Suppressor macrophage treated with lipopolysaccharide for 1 hour (primary cell): ENCODE measurements around the gene SLC6A7.

ENCODE experiments used
- DNase-seq, 3 donors: peaks; one replicate each; pipeline ENCODE4 v3.0.0-alpha.2; 2020 to 2022

The SLC6A7 gene

DNA sequence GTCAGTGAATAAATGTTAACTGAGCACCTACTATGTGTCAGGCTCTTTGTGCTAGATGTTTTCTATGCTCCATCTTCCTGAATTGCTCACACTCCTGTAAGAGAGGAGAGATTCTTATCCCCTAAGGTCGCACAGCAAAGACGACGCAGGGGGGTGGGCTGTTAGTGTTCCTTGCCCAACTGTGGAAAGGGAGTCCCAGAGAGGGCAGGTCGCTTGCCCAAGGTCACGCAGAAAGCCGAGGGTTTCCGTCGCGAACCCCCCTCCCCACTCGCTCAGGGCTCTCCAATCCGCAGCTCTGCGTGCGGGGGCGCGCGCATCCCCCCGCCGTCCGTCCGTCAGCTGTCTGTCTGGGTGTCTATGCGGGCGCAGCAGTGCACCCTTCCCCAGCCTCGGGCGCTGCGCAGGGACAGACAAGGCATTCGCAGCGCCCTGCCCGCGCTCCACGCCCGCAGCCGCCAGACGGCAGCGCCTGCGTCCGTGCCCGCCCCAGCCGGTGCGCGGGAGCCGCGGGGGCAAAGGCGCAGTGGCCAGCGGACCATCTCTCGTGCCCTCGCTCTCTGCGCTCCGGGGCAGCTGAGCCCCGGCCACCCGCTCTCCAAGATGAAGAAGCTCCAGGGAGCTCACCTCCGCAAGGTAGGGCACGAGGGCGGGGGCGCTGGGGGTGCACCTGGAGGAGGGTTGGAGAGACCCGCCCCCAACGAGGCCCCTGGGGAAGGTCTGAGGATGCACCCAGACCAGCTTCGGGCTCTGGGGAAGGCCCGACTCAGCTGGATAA is at the start of gene SLC6A7:
Gene SLC6A7 (plus strand): TSS at position 335 of the 775 bp plus-strand sequence. CDS start 266 bp downstream, at position 601.
- peak in 1 of 3 donors; percentile 34 for DNase-seq

DNA sequence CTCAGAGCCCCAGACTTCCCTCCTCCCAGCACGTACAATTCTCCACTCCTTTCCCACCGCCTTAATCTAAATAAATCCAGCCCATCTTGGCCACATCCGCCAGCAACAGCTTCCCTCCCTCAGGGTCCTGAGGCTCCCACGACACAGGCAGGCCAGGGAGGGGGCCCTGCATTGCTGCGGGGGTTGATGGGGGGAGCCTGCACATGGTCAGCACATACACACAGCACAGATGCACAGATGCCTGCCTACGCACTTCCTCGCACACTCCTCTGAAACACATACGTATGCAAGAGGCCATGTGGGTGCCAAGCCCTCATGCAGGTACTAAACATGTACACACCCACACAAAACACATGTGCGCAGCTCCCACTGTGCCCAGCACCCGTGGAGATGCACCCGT is 49.0 kb upstream of the SLC6A7 start:
- DNase-seq = no peak

DNA sequence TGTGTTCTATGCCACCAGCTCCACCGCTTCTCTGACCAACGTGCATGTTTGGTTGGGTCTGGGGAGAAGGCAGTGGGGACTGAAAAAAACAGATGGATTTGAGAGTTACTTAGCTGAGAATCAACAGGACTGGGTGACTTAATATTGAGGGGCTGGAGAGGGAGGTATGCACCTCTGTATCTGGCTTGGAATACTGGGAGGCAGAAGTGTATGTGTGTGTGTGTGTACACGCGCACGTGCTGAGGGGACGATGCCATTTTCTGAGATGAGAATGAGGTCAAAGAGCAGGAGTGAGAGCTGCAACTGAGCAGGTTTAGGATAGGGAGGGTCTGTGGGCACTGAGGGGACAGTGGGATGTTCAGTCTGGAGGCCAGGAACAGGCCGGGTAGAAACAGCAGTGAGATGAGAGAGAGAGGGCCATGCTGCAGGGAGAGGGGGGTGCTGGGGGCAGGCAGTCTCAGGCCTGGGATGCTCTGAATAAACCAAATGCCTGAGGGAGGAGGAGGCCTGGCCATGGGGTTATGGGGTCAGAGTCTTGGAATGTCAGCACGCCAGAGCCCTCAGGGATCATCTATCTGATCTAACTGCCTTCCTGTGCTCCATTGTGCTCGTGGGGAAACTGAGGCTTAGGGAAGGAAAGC is 48.2 kb upstream of the SLC6A7 start:
- no peak for DNase-seq

DNA sequence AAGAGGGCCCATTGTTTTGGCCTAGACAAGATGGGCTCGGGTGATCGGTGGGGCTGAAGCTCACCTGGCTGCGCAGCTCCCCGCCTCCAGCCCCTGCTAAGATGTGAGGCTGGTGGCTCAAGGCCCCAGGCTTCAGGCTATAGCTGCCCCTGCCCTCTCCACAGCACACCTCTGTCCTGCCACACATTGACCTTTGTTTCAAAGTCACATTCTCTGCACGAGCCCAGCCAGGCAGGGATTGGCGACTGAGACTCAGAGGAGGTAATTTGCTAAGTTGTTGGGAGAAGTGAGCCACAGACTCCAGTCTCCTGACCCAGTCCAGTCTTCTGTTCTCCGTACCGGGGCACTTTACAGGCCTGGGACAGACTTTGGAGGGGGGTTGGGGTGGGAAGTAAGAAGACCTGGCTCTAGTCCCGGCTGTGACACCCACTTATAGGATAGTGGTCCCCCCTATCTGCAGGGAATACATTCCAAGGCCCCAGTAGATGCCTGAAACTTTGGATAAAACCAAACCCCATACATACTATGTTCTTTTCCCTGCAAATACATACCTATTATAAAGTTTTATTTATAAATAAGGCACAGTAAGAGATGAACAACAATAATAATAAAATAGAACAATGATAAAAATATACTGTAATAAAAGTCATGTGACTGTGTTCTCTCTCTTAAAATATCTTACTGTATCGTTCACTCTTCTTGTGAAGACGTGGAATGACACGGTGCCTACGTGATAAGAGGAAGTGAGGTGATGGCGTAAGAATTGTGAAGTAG is 47.5 kb upstream of the SLC6A7 start:
- no peak for DNase-seq

DNA sequence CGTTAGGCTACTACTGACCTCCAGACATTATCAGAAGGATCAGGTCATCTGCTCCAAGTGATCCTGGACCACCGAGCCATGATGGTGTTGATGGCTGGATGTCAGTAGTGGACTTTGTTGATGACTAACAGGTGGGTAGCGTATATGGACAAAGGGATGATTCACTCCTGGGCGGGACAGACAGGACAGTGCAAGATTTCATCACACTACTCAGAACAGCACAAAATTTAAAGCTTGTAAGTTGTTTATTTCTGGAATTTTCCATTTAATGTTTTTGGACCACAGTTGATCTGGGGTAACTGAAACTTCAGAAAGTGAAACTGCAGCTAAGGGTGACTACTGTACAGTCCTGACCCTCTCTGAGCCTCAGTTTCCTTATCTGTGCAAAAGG is 46.9 kb upstream of the SLC6A7 start:
- DNase-seq = peak; percentile 76 to 89 (median 86)

DNA sequence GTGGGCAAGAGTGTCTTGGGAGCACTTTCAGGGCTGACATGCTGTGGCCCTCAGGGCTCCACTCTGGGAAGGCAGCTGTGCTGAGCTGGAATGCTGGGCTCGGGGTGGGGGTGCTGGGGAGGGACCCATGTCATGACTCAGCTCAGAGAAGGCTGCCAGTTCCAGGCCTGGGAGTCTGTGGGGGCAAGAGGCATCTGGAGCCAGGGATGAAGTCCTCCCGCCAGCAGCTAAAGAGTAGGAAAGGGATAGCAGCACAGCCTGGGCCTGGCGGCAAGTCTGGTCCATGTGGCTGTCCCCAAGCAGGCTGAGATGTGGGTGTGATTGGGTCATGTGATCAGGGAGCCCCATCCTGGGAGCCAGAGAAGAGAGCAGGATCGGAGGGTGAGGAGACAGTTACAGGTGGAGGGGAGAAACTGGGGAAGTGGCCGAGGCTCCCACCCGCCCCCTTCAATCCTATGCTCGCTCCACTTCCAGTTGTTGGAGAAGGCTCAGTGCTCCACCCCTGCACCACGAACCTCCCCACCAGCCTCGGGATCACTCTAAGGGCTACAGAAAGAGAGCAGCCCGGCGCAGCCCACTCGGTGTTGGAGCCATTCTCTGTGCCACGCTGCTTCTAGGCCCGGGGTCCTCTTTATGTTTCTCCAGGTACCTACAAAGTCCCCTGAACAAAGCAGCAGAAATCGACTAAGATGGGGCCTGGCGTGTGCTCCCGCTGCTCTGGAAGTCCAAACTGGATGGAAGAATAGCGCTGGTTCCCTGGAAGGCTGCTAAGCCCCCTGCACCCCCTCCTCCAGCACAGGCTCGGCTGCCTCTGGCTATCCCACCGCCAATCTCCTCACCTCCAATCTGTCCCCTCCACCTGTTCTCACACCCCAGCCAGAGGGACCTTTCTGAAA is 46.3 kb upstream of the SLC6A7 start:
- DNase-seq = peak in 1 of 3 donors; percentile 35

DNA sequence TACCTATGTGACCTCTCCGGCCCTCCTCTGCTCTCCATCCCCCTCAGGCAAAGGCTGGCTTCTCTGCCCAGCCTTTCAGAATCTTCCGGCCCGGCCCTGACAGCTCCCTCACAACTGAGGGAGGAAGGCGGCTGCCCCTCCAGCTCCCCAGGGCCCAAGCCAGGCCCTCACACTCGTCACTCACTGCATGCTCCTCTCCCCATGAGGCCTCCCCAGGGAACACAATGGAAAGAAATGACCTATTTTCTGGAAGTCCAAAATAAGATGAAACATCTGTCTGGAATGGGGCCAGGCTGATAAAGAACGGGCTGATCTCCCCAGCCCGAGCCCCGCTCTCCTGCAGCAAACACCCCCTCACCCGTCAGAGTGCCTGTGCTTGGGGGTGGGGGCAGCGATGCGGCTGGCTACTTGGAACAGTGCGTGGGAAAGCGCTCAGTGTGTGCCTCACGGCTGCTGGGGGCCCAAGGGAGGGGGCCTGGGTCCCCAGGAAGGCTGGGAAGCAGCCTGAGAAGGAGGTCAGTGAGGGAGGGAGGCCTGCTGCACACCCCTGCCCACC is 45.5 kb upstream of the SLC6A7 start:
- no peak for DNase-seq

DNA sequence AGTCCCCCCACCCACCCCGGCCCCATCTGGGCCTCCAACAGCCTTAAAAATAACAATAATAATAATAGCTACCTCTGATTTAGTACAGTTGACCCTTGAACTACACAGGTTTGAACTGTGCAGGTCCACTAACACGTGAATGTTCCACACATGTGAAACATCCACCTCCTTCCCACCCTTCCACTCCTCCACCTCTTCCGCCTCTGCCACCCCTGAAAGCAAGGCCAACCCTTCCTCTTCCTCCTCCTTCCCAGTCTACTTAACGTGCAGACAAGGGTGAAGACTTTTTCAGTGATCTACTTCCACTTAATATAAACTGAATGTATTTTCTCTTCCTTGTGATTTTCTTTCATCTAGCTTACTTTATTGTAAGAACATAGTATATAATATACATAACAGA is 45.0 kb upstream of the SLC6A7 start:
- no peak for DNase-seq

DNA sequence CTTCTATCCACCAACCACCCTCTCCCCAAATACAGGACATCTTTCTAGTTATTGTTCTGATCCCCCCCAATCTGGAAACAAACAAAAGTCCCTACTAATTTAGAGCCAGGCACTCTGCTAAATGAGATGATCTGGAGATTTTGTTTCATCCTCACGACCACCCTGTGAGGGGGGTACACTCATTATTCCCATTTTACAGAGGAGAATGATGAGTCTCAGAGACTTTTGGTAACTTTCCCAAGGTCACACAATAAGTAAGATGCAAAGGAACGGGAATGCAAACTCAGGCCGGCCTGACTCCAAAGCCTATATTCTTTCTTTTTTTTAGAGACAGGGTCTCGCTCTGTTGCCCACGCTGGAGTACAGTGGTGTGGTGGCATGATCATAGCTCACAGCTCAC is 43.6 kb upstream of the SLC6A7 start:
- no peak for DNase-seq

DNA sequence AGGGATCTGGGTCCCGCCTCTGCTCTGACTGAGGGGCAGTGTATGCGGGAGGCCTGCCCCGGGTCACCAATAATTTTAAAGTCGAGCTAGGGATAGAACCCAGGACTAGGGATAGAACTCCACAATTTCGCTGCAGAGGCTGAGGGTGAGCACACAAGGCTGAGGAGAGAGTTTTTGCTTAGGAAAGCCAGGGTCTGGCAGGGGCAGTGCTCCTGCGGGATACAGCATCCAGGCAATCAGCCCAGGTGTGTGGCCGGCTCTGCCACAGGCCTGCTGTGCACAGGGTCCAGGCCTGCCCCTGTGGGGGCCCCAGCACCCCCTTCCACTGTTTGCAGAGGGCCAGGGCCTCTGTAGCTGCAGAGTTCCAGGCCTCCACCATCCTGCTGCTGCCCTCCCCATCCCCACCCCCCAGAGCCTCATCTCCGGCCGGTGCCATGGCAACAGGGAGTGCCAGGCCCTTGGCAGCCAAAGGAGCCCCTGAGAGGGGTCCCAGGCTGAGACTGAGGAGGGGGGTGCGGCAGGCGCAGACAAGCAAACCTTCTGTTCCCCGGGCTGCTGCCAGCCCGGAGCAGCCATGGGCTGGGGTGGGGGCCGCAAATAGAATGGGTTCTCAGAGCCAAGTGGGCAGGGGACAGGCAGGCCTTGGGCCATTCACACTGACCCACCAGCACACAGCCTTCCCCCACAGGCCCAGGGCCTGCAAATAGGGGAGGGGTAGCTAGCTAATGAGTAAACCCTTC is 42.8 kb upstream of the SLC6A7 start:
- no peak for DNase-seq

DNA sequence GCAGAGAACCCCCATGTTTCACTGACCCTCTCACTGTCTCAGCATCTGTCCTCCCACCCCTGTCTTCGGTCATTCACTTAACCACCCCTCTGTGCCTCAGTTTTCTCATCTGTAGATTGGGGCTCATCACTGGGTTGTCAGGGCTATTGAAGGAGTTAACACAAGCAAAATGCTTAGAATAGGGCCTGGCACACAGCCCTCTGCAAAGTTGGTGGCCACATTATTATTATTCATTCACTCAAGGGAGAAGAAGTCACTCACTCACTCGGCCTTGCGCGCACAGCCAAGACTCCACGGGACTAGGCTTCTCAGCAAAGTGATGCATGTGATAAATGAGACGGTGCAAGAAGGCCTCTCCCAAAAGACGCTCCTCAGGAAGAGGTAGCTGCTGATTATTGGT is 42.2 kb upstream of the SLC6A7 start:
- no peak for DNase-seq

DNA sequence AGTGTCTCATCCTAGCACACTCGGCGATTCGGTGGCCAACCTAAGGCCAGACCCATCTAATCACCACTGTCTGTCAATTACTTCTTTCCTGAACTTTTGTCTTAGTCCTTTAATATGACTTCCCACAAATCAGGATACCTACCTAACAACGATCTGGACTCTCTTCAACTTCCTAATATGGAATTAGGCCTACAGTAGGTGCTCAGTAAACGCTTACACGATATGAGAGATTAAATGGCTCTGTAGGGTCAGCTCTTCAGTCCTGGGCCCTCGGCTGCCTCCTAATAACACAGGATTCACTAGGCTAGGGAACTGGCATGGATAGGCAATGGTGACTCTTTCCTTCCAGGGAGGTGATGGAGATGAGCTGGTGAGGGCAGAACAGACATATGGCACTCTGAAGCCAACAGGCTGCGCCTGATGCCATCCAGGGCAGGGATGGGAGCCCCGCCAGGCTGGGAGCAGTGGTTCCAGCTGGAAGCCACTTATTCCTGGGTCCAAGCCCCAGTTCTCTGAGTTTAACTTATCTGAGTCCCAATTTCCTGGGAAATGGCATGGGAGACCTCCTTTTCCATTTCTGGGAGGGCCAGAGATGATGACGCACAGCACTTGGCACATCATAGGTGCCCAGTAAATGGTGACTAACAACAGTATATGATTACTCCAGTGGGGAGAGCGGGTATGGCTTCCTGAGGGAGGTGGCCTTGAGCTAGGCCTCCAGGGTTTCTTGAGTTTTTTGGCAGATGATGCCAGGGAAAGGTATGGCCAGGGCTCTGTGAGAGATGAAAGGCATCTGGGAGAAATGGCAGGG is 41.5 kb upstream of the SLC6A7 start:
- DNase-seq = no peak

DNA sequence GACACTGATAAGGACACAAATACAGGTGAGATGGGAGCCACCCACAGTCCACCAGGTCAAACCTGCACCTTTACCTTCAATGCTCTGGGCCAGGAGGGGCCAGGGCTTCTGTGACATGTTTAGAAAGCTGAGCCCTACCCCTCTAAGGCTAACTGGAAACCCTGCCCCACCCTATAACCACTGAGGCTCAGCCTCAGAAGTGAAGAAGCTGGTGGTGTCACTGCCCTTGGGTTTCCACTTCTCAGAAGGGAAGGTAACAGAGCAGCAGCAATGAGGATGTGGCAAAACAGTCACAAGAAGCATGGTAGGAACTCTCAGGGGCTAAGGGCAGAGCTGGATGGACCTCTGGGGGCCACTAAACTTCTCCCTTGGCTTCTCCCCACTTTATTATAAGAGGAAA is 40.2 kb upstream of the SLC6A7 start:
- DNase-seq = no peak

DNA sequence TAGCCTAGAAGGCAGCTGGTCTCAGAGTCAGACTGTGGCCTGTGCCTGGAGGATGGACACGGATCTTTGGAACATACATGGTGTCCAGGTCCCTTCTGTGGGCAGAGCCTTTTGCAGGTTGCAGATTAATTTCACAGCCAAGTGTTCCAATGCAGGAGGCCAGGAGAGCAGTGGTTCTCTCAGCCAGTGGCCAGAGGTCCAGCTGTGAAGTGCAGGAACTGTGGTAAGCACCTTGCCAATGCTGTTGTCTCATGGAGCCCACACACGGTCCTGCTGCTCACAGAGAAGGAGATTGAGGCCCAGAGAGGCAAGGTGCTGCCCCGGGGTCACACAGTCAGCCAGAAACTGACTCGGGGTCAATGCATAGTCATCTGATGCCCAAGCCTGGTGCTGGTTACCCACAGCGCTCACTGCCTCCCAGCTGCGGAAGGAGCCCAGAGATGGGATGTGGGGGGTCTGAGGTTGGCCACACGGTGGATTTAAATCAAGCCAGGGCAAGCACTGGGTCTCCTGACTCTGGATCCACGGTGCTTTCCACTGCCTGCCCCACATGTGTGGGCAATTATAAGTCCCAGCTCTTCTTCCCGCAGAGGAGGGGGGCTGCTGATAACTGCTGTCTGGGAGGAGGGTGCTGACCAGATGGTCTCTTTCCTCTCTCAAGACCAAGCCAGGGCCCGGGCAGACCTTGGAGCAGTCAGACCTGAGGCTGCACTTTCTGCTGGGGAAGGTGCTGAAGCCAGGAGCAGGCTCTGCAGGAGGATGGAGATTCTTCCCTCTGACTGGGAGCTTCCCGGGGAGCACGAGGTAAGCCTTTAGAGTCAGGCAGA is 37.0 kb upstream of the SLC6A7 start:
- DNase-seq = no peak

DNA sequence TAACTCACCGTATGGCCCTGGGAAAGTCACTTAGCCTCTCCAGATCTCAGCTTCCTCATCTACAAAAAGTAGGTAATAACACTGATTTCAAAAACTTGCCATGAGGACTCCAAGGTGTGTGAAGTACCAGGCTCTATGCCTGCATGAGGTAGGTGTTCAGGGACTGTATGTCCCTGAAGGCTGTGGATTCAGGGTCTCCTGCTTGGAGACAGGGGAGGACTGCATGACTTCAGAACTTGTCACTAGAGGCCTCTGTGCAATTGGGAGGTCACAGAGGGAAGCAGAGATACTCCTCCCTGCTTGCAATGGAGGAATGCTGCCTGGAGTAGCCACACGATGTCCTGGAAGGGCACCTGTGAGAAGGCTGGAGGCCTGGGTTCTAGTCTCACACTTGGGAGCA is 36.4 kb upstream of the SLC6A7 start:
- DNase-seq = no peak

DNA sequence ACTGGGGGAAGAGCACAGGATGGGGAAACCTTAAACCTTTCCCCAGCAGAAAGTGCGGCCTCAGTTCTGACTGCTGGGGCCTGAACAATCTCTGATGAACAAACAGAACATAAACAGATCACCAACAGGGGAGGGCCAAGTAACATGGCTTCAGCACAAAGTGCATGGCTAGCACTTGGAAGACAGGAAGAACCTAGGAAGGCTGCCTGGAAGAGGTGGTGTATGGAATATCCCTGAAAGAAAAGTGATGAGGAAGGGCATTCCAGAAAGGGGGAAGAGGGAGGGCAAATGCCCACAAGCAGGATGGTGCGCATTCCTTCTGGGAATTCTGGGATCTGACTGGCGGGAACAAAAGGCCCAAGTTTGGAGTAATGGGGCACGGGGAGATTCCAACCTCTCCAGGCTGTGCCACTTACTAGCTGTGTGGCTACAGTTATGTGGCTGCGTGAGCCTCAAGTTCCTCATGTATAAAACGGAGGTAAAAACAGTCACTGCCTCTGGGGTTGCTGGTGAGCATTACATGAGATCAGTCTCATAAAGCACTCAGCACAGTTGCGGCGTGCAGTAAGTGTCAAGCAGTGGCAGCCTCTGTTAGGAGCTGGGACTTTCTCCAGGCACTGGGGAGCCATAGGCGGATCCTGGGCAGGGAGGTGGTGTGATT is 35.8 kb upstream of the SLC6A7 start:
- peak in 2 of 3 donors; percentile 36 to 46 for DNase-seq

DNA sequence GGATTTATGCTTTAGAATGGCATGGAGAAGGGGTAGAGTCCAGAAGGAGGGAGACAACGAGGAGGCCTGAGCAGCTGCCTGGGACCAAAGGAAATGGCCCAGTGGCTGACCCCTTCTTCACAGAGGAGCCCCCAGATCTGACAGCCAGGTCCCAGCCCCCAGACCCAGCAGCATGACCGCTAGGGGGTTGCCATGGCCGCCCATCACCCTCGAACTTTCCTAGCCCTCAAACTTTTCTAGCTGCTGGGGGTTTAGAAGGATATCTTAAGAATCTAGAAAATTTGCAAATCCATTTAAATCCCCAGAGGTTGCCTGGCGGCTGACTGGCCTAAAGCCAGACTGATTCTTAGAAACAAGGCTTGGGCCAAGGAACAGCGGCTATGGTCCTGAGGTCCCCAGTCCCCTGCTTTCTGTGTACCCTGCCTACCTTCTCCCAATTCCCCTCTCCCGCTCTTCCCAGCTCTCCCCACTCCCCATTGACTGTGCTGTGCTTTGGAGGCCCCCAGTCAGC is 35.2 kb upstream of the SLC6A7 start:
- no peak for DNase-seq

DNA sequence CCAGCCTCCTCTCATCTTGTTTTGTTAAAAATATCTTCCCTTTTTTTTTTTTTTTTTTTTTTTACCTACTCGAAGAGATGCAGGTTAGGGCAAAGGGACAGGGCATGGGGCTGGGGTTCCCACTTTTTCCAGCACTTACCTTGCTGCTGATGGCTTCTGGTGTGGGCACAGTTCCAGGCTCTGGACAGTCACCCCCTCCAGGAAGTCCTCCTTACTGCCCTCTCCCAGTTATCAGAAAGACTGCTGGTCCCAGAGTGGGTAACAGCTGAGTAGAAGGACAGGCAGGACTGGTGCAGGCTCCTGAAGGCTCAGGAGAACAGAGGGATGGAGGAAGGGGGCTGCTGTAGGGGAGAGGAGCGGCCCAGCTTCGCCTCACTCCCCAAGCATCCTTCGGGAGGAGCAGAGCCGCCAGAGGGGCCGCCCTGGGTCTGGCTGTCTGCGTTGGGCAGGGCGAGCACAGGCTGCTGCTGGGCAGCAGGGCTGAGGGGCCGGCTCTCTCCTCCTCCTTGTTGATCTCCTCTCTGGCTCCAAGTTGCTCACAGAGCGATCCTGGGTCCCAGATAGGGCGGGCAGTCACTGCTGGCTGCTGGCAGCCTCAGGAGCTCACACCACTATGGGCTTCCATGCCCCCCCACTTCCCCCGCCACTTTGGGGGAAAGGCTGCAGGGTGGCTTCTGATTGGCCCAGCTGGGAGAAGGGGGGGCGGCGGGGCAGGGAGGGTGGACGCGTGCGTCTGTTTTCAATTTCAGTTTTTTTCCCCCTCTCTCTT is 34.4 kb upstream of the SLC6A7 start, which contains the start of gene PDGFRB:
Gene PDGFRB (minus strand): TSS at position 588 of the 769 bp plus-strand sequence. CDS start 18,798 bp downstream, outside the sequence.
- DNase-seq = no peak
